ENCODE results near the gene GNG12.
"Not testable (repeated sequence)": the region's sequence is repeated elsewhere in the genome, so short reads cannot be mapped to it uniquely, and the experiment has no call there.

GNG12 gene

GRCh38 chr1:67664048-67664447, 169.2 kb downstream of the GNG12 start:
- no peak for DNase-seq (ENCODE audit: low spot score)
- in situ Hi-C loops (cut with MboI; ENCODE audit: low sequenced_read_pairs, unreplicated experiment), result no loop called here
- TF ChIP-seq CTCF (IDR thresholded peaks at IDR 0.05; ENCODE audit: borderline replicate concordance, control extremely low read depth, extremely low read depth, insufficient read depth, missing control alignments), result no peak

GRCh38 chr1:67662884-67663283, 170.4 kb downstream of the GNG12 start:
- no peak for TF ChIP-seq CTCF (IDR thresholded peaks at IDR 0.05; ENCODE audit: borderline replicate concordance, control extremely low read depth, extremely low read depth, insufficient read depth, missing control alignments)
- no peak for DNase-seq (ENCODE audit: low spot score)
- in situ Hi-C loops (cut with MboI; ENCODE audit: low sequenced_read_pairs, unreplicated experiment), result no loop called here

- DNase-seq (ENCODE audit: low spot score), result no peak
- in situ Hi-C loops (cut with MboI; ENCODE audit: low sequenced_read_pairs, unreplicated experiment), result no loop called here
- no peak for TF ChIP-seq CTCF (IDR thresholded peaks at IDR 0.05; ENCODE audit: borderline replicate concordance, control extremely low read depth, extremely low read depth, insufficient read depth, missing control alignments)
These were observed 174.0 kb downstream of the GNG12 start for GRCh38 chr1:67659229-67659628.

GRCh38 chr1:67657152-67657551, 176.1 kb downstream of the GNG12 start:
- DNase-seq (ENCODE audit: low spot score); in situ Hi-C loops (cut with MboI; ENCODE audit: low sequenced_read_pairs, unreplicated experiment): not testable (repeated sequence)

- TF ChIP-seq CTCF (IDR thresholded peaks at IDR 0.05; ENCODE audit: borderline replicate concordance, control extremely low read depth, extremely low read depth, insufficient read depth, missing control alignments), result no peak
- DNase-seq (ENCODE audit: low spot score), result no peak
- in situ Hi-C loops (cut with MboI; ENCODE audit: low sequenced_read_pairs, unreplicated experiment), result no loop called here
These were observed 177.7 kb downstream of the GNG12 start for GRCh38 chr1:67655581-67655980.

GRCh38 chr1:67653304-67653703, 180.0 kb downstream of the GNG12 start:
- DNase-seq (ENCODE audit: low spot score), result no peak
- TF ChIP-seq CTCF (IDR thresholded peaks at IDR 0.05; ENCODE audit: borderline replicate concordance, control extremely low read depth, extremely low read depth, insufficient read depth, missing control alignments), result no peak
- in situ Hi-C loops (cut with MboI; ENCODE audit: low sequenced_read_pairs, unreplicated experiment), result no loop called here

GRCh38 chr1:67652800-67653199, 180.5 kb downstream of the GNG12 start:
- DNase-seq (ENCODE audit: low spot score), result no peak
- TF ChIP-seq CTCF (IDR thresholded peaks at IDR 0.05; ENCODE audit: borderline replicate concordance, control extremely low read depth, extremely low read depth, insufficient read depth, missing control alignments), result no peak
- in situ Hi-C loops (cut with MboI; ENCODE audit: low sequenced_read_pairs, unreplicated experiment), result no loop called here
